Esophagus squamous epithelium (tissue), 4 donors: ENCODE results near the gene NOTCH4.

ENCODE experiments used
- CTCF ChIP-seq, 6 experiments: fragments of 450-650 bp in 4 of 6; fragments of 200-600 bp in 2 of 6; sonication (generic) in 2 of 6; IDR thresholded peaks; one replicate each; pipeline ENCODE4 v1.5.1; 2016 to 2019; ENCODE audit warnings: antibody characterized with exemption in 6 of 6, mild to moderate bottlenecking in 4 of 6, moderate library complexity in 4 of 6
- POLR2A ChIP-seq, 4 donors: fragments of 450-650 bp; IDR thresholded peaks; one replicate each; pipeline ENCODE4 v1.6.1; 2017; ENCODE audit warnings: antibody characterized with exemption in 4 of 4, mild to moderate bottlenecking in 4 of 4, moderate library complexity in 3 of 4

GRCh38 chr6:32167154-32167760 is 56.6 kb downstream of the NOTCH4 start:
- no peak for TF ChIP-seq CTCF (IDR thresholded peaks at IDR 0.05)
- TF ChIP-seq POLR2A (IDR thresholded peaks at IDR 0.05), result no peak
